ENCODE measurements around the gene SLC10A7.

SLC10A7 gene

GRCh38 chr4:146232131-146232722 is 289.5 kb downstream of the SLC10A7 start:
- DNase-seq (ENCODE audit: low spot score) (no peak), ATAC-seq (ENCODE audit: low read depth) (no peak; the same call in 2 of the 3 replicates)
- H3K27ac ChIP-seq (ENCODE audit: poor library complexity, severe bottlenecking) = no peak overlapping the region
- H3K9me3 ChIP-seq (ENCODE audit: severe bottlenecking) = no peaks in the 10 kb centered on the region
- H3K4me1 ChIP-seq (ENCODE audit: insufficient read depth, poor library complexity, severe bottlenecking) = no peaks in the 10 kb centered on the region
- no peak overlapping the region for H3K4me3 ChIP-seq (ENCODE audit: severe bottlenecking)
- TF ChIP-seq, protein P1, sequence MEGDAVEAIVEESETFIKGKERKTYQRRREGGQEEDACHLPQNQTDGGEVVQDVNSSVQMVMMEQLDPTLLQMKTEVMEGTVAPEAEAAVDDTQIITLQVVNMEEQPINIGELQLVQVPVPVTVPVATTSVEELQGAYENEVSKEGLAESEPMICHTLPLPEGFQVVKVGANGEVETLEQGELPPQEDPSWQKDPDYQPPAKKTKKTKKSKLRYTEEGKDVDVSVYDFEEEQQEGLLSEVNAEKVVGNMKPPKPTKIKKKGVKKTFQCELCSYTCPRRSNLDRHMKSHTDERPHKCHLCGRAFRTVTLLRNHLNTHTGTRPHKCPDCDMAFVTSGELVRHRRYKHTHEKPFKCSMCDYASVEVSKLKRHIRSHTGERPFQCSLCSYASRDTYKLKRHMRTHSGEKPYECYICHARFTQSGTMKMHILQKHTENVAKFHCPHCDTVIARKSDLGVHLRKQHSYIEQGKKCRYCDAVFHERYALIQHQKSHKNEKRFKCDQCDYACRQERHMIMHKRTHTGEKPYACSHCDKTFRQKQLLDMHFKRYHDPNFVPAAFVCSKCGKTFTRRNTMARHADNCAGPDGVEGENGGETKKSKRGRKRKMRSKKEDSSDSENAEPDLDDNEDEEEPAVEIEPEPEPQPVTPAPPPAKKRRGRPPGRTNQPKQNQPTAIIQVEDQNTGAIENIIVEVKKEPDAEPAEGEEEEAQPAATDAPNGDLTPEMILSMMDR (IDR thresholded peaks at IDR 0.05; ENCODE audit: poor library complexity, severe bottlenecking) = no peak
- no peaks in the 10 kb centered on the region for H3K27me3 ChIP-seq (ENCODE audit: insufficient read depth, poor library complexity, severe bottlenecking)
- H3K36me3 ChIP-seq (ENCODE audit: low read depth) = no peaks in the 10 kb centered on the region

DNA sequence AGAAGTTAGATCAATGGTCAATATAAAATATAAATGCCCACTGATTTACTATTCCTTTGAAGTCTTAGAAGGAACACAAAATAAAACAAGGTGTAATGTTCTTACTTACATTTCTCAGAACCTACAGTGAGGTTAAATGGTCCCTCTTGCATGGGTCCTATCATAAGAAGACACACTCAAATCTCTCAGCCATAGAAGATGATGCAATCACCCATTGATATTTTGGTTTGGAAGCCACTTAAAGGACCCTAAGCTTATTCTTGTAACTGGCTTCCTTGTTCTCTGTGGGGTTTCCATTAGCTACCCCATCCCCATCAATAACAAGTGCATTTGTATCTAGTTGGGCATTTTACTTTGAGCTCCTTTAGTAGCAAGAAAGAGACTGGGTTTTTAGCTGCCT is 292.3 kb downstream of the SLC10A7 start:
- no peaks in the 10 kb centered on the region for H3K9me3 ChIP-seq (ENCODE audit: severe bottlenecking)
- H3K4me3 ChIP-seq (ENCODE audit: severe bottlenecking) = no peak overlapping the region
- no peaks in the 10 kb centered on the region for H3K27me3 ChIP-seq (ENCODE audit: insufficient read depth, poor library complexity, severe bottlenecking)
- H3K36me3 ChIP-seq (ENCODE audit: low read depth) = no peaks in the 10 kb centered on the region
- no peak overlapping the region for H3K27ac ChIP-seq (ENCODE audit: poor library complexity, severe bottlenecking)
- TF ChIP-seq, protein P1 (IDR thresholded peaks at IDR 0.05; ENCODE audit: poor library complexity, severe bottlenecking) = no peak
- no peaks in the 10 kb centered on the region for H3K4me1 ChIP-seq (ENCODE audit: insufficient read depth, poor library complexity, severe bottlenecking)
- ATAC-seq (ENCODE audit: low read depth) = no peak
- DNase-seq (ENCODE audit: low spot score) = no peak

- TF ChIP-seq, protein P1 (IDR thresholded peaks at IDR 0.05; ENCODE audit: poor library complexity, severe bottlenecking) = no peak
- H3K27me3 ChIP-seq (ENCODE audit: insufficient read depth, poor library complexity, severe bottlenecking) = no peaks in the 10 kb centered on the region
Observed at GRCh38 chr4:146224326-146224966, 297.3 kb downstream of the SLC10A7 start.

DNA sequence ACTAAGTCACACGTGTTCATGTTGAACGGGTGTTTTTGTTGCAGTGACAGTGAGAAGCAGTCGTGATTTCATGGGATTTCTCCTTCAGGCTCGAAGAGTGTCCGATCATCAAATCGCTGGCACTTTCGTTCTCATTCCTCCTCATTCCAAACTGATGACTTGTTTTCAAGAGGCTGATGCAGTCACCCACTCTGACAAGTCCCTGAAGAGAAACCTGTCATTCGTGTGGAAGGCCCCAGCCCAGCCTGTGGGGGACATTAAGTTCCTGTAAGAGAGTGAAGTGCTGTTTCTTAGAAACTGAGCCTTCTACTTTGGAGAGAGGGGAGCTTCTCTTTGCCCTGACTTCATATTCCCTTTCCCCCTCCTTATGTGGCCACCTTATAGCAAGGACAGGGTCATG is 299.4 kb downstream of the SLC10A7 start:
- Histone ChIP-seq H3K36me3 (ENCODE audit: low read depth) (no peaks in the 10 kb centered on the region), H3K4me1 (ENCODE audit: insufficient read depth, poor library complexity, severe bottlenecking) (no peaks in the 10 kb centered on the region), H3K9me3 (ENCODE audit: severe bottlenecking) (no peaks in the 10 kb centered on the region), H3K4me3 (ENCODE audit: severe bottlenecking) (no peak overlapping the region), H3K27me3 (ENCODE audit: insufficient read depth, poor library complexity, severe bottlenecking) (no peaks in the 10 kb centered on the region), H3K27ac (ENCODE audit: poor library complexity, severe bottlenecking) (no peak overlapping the region)
- TF ChIP-seq, protein P1 (IDR thresholded peaks at IDR 0.05; ENCODE audit: poor library complexity, severe bottlenecking) = no peak
- ATAC-seq (ENCODE audit: low read depth) (peak; percentile 78), DNase-seq (ENCODE audit: low spot score) (no peak)

More at GRCh38 chr4:146224326-146224966, 297.3 kb downstream of the SLC10A7 start:
- DNase-seq (ENCODE audit: low spot score) (no peak), ATAC-seq (ENCODE audit: low read depth) (no peak)
- no peaks in the 10 kb centered on the region for H3K9me3 ChIP-seq (ENCODE audit: severe bottlenecking)
- no peak overlapping the region for H3K4me3 ChIP-seq (ENCODE audit: severe bottlenecking)
- H3K27ac ChIP-seq (ENCODE audit: poor library complexity, severe bottlenecking) = no peak overlapping the region
- H3K4me1 ChIP-seq (ENCODE audit: insufficient read depth, poor library complexity, severe bottlenecking) = no peaks in the 10 kb centered on the region
- H3K36me3 ChIP-seq (ENCODE audit: low read depth) = no peaks in the 10 kb centered on the region

- H3K9me3 ChIP-seq (ENCODE audit: severe bottlenecking) = no peaks in the 10 kb centered on the region
- H3K27me3 ChIP-seq (ENCODE audit: insufficient read depth, poor library complexity, severe bottlenecking) = no peaks in the 10 kb centered on the region
- no peak for DNase-seq (ENCODE audit: low spot score)
- no peak for ATAC-seq (ENCODE audit: low read depth)
- H3K4me1 ChIP-seq (ENCODE audit: insufficient read depth, poor library complexity, severe bottlenecking) = no peaks in the 10 kb centered on the region
- no peak within 1 kb of the TSS for H3K27ac ChIP-seq (ENCODE audit: poor library complexity, severe bottlenecking)
- TF ChIP-seq, protein P1 (IDR thresholded peaks at IDR 0.05; ENCODE audit: poor library complexity, severe bottlenecking) = no peak
- no peak within 1 kb of the TSS for H3K4me3 ChIP-seq (ENCODE audit: severe bottlenecking)
- no peaks in the 10 kb centered on the region for H3K36me3 ChIP-seq (ENCODE audit: low read depth)
Observed at GRCh38 chr4:146214238-146214637, 307.5 kb downstream of the SLC10A7 start, which contains the start of gene REELD1. Gene REELD1 (plus strand): TSS chr4:146214538. CDS start chr4:146216953, 2,415 bp downstream.

Data from RWPE2 (cell line).